ENCODE measurements around the gene VANGL1.

VANGL1 gene

DNA sequence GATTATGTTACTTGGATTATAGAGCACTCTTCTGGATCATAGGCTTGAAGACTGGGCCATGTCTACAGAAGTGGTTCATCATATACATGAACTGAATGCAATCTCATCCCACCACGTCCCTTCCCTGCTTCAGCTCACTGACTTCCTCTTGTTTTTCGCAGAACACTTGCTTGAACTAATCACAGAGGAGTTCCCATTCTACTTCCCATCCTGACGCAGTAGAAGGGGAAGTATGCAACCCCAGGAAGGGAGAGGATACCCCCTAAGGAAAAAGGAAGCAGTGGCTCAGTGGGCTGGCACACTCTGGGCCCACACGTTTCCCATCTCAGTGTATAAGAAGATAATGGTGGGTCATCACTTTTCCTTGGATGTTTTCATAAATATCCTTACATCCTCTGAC, 90.5 kb downstream of the VANGL1 start:
- no peak for DNase-seq (ENCODE audit: low read depth in 3 of 3, low spot score in 1 of 3)

DNA sequence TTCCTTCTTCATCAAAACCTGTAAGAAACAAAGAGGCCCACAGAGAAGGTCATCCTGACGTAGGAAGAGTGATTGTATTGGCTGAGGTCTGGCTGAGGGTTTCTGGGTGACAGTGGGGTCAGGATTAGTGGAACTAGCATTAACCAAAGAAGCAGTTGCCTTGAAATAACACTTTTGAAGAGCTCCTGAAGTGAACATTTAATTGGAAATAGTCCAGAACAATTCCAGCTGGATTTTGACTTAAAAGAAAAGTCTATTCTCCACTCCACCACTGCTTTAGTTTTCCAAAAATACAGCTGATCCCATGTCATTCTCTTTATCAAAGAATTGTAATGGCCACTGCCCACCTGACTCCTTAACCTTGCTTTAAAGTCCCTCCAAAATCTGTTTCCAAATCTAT, 99.0 kb downstream of the VANGL1 start:
- no peak for DNase-seq (ENCODE audit: low read depth in 3 of 3, low spot score in 1 of 3)

DNA sequence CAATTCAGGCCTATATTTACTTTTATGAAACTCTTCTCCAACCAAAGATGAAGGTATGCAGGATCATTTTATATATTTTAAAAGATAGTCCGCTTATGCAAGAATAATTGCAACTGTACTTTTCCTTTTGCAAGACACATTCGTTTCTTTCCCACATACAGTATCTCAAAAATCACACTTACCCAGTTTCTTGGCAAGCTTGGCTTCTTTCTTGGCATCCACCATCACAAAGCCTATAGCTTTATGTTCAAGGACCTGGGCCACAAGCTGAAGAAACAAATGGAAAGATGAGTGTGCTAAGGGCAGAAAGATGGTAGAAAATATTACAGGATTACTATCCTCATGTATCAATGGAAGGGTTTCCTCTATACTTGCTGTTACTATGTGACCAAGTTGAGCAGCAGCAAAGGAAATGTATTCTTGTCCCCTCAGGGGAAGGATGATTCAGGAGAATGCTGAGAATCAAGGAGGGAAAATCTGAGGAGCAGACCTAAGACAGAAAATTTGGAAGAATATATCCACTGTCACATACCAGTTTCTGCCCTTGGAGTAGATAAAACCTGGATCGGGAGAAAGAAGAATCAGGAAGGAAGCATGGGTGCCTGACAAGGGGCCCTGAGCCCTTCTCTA, 103.0 kb downstream of the VANGL1 start:
- no peak for DNase-seq (ENCODE audit: low read depth in 3 of 3, low spot score in 1 of 3)

DNA sequence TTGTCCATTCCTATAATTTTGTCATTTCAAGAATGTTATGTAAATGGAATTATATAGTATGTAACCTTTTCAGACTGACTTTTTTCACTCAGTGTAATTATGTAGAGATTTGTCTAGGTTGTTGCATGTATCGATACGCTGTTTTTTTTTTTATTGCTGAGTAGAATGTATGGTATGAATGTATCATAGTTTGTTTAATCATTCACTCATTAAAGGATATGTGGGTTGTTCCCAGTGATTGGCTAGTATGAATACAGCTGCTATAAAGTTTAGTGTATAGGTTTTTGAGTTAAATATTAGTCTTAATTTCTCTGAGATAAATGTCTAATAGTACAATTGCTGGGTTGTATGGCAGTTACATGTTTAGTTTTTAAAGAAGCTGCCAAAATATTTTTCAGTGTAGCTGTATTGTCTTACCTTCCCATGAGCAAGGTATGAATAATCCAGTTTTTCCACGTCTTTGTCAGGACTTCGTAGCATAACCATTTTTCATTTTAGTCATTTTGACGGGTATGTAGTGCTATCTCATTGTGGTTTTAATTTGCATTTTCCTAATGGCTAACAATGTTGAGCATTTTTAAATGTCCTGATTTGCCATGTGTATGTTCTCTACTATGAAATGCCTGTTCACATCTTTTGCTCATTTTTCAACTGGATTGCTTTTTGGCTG, 104.4 kb downstream of the VANGL1 start:
- DNase-seq (ENCODE audit: low read depth in 3 of 3, low spot score in 1 of 3), result no peak

Data from stimulated activated CD4-positive, alpha-beta T cell treated with anti-CD3 and anti-CD28 coated beads, TNF-alpha, amount 100 ng/mL, for 1 hour (primary cell).